ENCODE measurements around the gene AGAP1. TPM values are rescaled to one million over a fixed set of nuclear protein-coding genes. Genes with fewer than 3 reads are reported as not detected.

Gene AGAP1
- total RNA-seq, 1 experiment from 2014 or later, result 25.8 TPM

DNA sequence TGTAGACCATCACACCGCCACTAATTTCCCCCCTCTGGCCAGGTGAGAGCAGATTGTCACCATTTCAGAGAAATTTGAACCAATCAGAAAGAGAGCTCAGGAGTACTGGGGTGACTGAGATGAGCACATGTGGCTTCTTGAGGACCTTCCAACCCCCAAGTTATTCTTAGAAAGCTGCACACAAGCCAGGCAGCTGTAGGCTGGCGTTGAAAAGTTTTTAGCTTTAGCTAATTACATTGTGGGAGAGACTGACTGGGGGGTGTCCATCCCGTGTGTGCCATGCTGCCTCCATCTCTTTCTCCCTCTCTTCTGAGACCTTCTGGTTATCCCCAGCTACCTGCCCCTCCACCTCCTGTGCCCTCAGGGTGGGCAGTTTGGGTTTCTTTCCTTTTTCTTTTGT lies 154.0 kb downstream of the AGAP1 start:
- Histone ChIP-seq H3K4ac (ENCODE audit: low read depth, low read length) (no peak overlapping the region), H2BK120ac (ENCODE audit: low read depth, low read length, poor library complexity, severe bottlenecking) (no peak overlapping the region), H2BK5ac (ENCODE audit: insufficient read length, low read length) (no peak overlapping the region), H2AK5ac (ENCODE audit: insufficient read length, low read length) (no peak overlapping the region), H3K14ac (ENCODE audit: insufficient read depth, low read length) (no peak overlapping the region), H3T11ph (ENCODE audit: low read length) (no peak overlapping the region), H3K27ac (ENCODE audit: insufficient read length, low read depth, low read length) (no peak overlapping the region), H3K4me2 (ENCODE audit: insufficient read depth, insufficient read length, low read length) (no peak overlapping the region), H3K79me1 (ENCODE audit: insufficient read depth, low read depth, low read length, poor library complexity, severe bottlenecking) (no peaks in the 10 kb centered on the region), H3K9me3 (ENCODE audit: control insufficient read depth, low read depth, low read length) (no peaks in the 10 kb centered on the region), H4K91ac (ENCODE audit: insufficient read length, low read depth, low read length) (no peak overlapping the region), H3K79me2 (ENCODE audit: insufficient read depth, low read length) (peaks cover 2% of the 10 kb centered on the region; the same call in 1 of the 2 replicates), H3K27me3 (ENCODE audit: insufficient read depth, low read length) (no peaks in the 10 kb centered on the region), H2BK20ac (ENCODE audit: low read depth, low read length, poor library complexity, severe bottlenecking) (no peak overlapping the region), H2BK12ac (ENCODE audit: insufficient read length, low read depth, low read length) (no peak overlapping the region), H3K18ac (ENCODE audit: insufficient read length, low read depth, low read length) (no peak overlapping the region), H3K23me2 (ENCODE audit: insufficient read length, low read depth, low read length, poor library complexity, severe bottlenecking) (no peaks in the 10 kb centered on the region), H4K5ac (ENCODE audit: insufficient read length, low read depth, low read length) (no peak overlapping the region), H4K20me1 (ENCODE audit: control insufficient read depth, insufficient read depth, insufficient read length) (no peaks in the 10 kb centered on the region), H2AFZ (ENCODE audit: low read length) (no peak overlapping the region), H3K56ac (ENCODE audit: insufficient read length, low read depth, low read length) (no peak overlapping the region), H3K9ac (ENCODE audit: extremely low read depth, insufficient read length, low read length) (no peak overlapping the region), H3K4me1 (ENCODE audit: insufficient read depth, low read length) (0 out of 2 replicates have a peak, but pooled peaks cover 2% of the 10 kb centered on the region), H4K8ac (replicated peaks; ENCODE audit: insufficient read length, low read depth, low read length) (no peak overlapping the region), H3K23ac (ENCODE audit: insufficient read length, low read depth, low read length) (no peak overlapping the region), H2BK15ac (ENCODE audit: low read depth, low read length) (no peak overlapping the region)
- Mint-ChIP-seq H3K4me1 (peaks cover 8 to 14% of the 10 kb centered on the region in 2 experiments; a peak in 3 of 4 replicates), H3K27me3 (ENCODE audit: low read depth) (no peaks in the 10 kb centered on the region), H3K4me3 (no peak overlapping the region), H3K36me3 (ENCODE audit: insufficient read depth in 1 of 3, low read depth in 3 of 3) (peaks cover 0 to 2% (median 0%) of the 10 kb centered on the region in 3 experiments; a peak in 1 of 7 replicates), H3K9me3 (no peaks in the 10 kb centered on the region; a peak in 1 of 5 replicates), H3K27ac (no peak overlapping the region; a peak in 1 of 7 replicates)
- no CpG with 5 or more reads among the region's 3 CpGs for WGBS (ENCODE audit: extremely low coverage, insufficient read length, low lambda C conversion rate)
- no peak for DNase-seq
- TF ChIP-seq, protein P1, sequence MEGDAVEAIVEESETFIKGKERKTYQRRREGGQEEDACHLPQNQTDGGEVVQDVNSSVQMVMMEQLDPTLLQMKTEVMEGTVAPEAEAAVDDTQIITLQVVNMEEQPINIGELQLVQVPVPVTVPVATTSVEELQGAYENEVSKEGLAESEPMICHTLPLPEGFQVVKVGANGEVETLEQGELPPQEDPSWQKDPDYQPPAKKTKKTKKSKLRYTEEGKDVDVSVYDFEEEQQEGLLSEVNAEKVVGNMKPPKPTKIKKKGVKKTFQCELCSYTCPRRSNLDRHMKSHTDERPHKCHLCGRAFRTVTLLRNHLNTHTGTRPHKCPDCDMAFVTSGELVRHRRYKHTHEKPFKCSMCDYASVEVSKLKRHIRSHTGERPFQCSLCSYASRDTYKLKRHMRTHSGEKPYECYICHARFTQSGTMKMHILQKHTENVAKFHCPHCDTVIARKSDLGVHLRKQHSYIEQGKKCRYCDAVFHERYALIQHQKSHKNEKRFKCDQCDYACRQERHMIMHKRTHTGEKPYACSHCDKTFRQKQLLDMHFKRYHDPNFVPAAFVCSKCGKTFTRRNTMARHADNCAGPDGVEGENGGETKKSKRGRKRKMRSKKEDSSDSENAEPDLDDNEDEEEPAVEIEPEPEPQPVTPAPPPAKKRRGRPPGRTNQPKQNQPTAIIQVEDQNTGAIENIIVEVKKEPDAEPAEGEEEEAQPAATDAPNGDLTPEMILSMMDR (conservative IDR thresholded peaks at IDR 0.05), result no peak

Measured in H9 (cell line).